ENCODE results near the gene RNASE12.
"Not testable (repeated sequence)": the region's sequence is repeated elsewhere in the genome, so short reads cannot be mapped to it uniquely, and the experiment has no call there.

Gene RNASE12

DNA sequence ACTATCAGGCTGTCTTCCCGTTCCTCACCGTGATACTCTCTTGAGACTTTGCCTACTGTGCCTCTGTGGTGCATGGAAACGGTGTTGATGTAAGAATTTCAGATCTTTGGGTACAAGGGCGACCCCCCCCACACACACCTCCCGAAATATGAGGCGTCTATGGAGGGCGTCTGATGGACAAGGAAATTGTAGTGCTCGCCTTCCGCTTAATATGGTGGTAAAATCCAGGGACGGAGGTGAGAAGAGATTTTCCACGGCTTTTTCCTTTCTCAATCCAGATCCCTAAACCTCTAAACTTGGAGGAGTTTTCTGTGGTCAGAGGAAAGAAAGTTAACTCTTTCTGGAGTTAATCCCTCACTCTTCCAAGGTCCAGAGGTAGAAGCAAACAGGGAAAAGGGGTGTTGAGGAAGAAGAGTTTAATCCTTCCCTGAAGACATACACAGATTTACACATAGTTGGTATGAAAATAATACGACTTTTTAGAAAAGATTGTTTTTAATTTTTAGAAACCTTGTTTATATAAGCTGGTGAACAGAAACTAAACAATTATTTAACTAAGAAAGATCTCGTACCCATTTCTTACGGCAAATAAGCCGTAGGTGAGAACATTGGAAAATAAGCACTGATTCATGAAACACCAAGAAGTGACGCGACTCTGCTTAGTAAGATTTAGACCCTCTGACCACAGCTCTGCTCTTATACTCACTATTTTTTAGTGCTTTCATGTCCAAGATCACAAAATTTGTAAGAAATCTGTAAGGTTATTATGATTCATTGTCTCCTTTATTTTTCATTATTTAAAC, 23.1 kb upstream of the RNASE12 start:
- no peak for ATAC-seq
- DNase-seq = peak; percentile 25

DNA sequence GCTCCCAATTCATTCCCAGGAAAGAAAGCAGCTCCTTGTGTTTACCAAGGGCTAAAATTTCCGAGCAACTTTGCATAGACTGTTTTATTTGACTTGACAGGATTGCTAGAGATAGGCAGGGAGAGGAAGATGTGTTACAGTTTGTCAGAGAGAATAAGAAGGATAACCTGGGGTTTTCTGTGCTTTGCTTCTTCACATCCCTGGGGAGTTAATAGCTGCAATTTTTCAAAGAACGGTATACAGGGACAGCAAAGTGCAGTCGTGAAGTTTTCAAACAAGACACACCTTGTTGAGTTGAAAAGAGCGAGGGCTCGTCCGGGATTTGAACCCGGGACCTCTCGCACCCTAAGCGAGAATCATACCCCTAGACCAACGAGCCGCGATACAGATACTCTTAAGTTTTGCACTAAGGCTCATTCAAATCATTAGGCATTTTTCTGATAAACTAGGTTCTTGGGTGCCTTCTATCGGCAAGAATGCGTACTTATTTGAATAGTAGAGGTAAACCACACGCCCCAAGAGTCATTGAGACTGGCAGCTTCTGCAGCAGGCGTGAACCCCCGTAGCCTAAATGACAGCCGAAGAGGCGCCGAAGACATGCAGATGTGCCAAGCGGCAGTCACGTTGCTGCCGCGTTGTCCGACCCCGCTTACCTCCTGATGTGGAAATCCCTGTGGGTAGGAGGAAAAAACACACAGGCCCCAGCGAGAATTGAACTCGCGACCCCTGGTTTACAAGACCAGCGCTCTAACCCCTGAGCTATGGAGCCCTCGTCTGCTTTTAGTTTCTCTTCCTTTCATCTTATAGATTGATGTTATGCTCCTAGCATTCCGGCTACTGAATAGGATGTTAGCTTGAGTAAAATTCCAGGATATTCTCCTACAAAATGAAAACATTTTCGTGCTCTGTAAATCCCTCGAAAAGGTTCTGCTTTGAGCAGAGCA, 22.2 kb upstream of the RNASE12 start:
- ATAC-seq (peak; percentile 90), DNase-seq (peak; percentile 84)

GRCh38 chr14:20612403-20612802, 21.2 kb upstream of the RNASE12 start:
- DNase-seq (no peak), ATAC-seq (no peak)

- ATAC-seq = no peak
- DNase-seq = no peak
Observed at GRCh38 chr14:20611277-20611676, 20.1 kb upstream of the RNASE12 start.

- DNase-seq = peak; percentile 85
- ATAC-seq = peak; percentile 30
Observed at GRCh38 chr14:20610002-20610765, 19.0 kb upstream of the RNASE12 start.

GRCh38 chr14:20609215-20610001, 18.2 kb upstream of the RNASE12 start:
- DNase-seq (peak; percentile 65), ATAC-seq (peak; percentile 8)

- no peak for DNase-seq
- ATAC-seq = no peak
Observed at GRCh38 chr14:20608383-20609110, 17.4 kb upstream of the RNASE12 start.

- DNase-seq (no peak), ATAC-seq (no peak)
Observed at GRCh38 chr14:20607617-20608016, 16.4 kb upstream of the RNASE12 start.

- DNase-seq (no peak), ATAC-seq (no peak)
Observed at GRCh38 chr14:20606902-20607242, 15.7 kb upstream of the RNASE12 start.

DNA sequence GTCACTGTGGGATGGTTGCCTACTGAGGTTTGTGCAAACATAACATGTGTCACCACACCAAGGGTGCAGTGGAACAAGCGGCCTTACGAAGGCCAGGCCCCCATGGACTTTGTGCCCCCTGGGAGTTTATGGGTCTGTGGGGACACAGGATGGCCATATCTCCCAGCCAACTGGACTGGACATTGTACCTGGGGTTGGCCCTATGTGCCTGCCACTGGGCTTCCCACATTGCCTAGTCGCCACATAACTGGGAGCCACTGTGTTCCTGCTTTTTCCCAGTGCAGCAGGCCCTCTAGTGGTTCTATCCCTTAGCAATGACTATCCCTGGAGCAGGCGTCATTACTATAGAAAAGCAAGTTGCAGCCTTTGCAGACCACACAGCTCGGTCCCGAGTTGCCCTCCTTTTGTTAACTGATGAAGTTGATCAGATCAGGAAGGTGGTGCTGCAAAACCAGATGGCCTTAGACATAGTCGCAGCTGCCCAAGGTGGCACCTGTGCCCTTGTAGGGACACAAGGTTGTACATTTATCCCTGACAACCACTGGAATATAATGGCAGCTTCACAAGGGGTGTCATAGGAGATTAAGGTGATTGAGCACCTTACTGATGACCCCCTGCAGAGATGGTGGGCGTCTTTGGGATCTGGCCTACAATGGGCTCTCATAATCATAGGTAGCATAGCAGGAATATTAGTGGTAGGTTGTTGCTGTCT, 15.2 kb upstream of the RNASE12 start:
- no peak for DNase-seq
- no peak for ATAC-seq

- ATAC-seq (no peak), DNase-seq (no peak)
Observed at GRCh38 chr14:20603813-20604690, 12.9 kb upstream of the RNASE12 start.

DNA sequence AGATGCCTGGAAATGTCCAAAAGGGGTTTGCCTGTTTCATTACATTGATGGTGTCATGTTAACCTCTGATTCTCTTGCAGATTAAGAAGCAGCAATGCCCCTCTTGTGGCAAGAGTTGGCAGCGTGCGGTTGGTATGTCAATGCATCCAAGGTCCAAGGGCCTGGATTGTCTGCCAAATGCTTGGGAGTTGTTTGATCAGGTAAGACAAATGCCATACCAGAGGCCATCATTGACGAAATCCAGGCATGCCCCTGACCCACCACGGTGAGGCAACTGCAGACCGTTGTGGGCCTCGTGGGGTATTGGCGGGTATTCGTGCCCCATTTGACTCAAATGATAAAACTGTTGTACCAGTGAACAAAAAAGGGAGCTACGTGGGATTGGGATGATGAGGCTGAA, 11.4 kb upstream of the RNASE12 start:
- ATAC-seq (no peak), DNase-seq (no peak)

GRCh38 chr14:20601522-20601921, 10.3 kb upstream of the RNASE12 start:
- ATAC-seq = no peak
- DNase-seq = no peak

DNA sequence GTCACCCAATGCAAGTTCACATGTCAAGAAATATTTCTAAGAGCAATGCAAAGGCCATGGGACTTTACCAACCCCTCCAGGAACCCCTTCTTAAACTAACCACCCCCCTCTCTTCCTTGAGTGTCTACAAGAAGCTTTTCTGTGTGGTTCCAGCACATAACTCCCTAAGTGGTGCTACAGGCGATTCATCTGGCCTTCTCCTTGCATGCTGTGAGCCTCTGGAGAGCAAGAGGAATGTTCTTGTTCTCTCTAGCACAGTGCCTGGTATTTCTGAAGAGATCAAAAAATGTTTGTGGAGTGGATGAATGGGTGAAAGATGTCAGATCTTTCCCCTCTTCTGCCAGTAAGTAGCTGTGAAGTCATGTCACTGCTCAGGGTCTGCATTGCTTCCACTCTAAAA, 5.9 kb upstream of the RNASE12 start:
- no peak for ATAC-seq
- DNase-seq = no peak

- not testable (repeated sequence) for DNase-seq, ATAC-seq
Observed at GRCh38 chr14:20595726-20596125, 4.5 kb upstream of the RNASE12 start.

GRCh38 chr14:20592574-20592973, 1.4 kb upstream of the RNASE12 start:
- no peak for DNase-seq
- no peak for ATAC-seq

DNA sequence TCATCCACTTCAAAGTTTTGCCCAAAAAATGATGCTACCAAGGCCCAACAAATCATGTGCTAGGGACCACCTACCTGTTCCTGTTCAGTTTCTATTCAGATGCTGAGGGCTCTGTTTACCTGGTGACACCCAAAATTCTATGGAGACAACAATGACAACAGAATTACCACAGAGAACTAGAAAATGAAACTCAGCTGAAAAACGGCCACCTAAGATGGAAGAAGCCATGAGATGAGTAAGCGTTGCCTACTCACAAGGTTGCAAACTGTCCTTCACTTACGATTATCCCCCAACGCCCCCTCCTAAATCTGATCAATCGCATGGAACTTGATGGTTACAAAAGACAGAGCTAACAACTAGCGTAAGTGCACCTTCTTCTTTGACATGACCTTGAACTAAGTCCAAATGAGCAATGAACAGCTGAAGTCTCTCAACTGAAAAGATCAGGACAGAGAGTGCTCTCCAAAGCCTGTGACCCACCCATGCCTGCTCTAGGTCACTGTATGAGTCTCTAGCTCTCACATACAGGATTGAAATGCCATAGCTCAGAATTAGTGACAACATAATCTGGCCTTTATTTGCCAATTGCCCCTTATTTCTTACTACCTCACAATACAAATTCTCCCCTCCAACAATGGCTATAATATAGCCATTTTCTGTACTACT, 3.6 kb downstream of the RNASE12 start, which contains the start of gene RNASE11:
Gene RNASE11, minus strand, starts transcription at position 513 of the 666 bp plus-strand sequence.
- DNase-seq (no peak), ATAC-seq (no peak)

DNA sequence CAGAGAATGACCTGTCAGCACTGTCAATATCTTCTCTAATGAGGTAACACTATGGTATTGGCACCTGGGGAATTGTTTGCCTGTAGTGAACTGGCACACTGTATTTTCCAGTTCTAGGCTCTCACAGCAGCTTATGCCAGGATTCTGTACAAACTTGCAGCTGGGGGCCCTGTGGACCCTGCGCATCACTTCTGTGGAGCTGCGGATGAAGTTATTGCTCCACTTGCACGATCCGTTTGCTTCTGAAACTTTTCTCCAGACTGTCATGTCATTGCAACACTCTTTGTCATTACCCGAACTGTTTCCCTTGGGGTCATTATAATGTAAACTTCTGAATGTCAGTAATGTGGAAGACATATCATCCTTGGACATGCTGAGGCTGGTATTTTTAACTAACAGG, 7.3 kb downstream of the RNASE12 start:
- ATAC-seq = no peak
- DNase-seq = no peak

DNA sequence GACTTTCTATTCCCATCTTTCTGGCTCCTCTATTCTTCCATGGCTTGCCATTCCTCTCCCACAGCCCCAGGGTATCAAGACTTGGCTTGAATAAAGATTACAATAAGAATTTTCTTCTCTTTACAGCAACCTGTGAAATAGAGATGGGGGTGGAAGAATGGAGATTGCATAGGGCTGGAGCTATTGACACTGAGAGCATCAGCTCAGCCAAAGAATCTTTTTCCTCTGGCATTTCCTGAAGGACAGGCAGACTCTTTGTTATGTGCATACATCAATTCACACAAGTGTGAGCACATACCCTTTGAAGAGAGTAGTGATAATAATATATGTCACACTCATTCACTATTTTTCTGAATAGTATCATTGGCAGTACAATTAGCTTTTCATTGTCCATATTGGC, 8.0 kb downstream of the RNASE12 start:
- no peak for DNase-seq
- no peak for ATAC-seq

All from stimulated activated naive CD8-positive, alpha-beta T cell treated with anti-CD3 and anti-CD28 coated beads, Interleukin-15, Interleukin-2, amounts not matched to agents 100 U/mL and 50 U/mL, for 24 hours (primary cell).